Stimulated activated CD4-positive, alpha-beta T cell treated with anti-CD3 and anti-CD28 coated beads, Interleukin-2, amount 100 ng/mL, for 4 hours (primary cell): ENCODE results near the gene MAPRE3.
"Not testable (repeated sequence)": the region's sequence is repeated elsewhere in the genome, so short reads cannot be mapped to it uniquely, and the experiment has no call there.

Experiments used
- DNase-seq: peaks from one replicate; pipeline ENCODE4 v3.0.0-alpha.2; 2020; ENCODE audit warnings: low read depth

Gene MAPRE3

GRCh38 chr2:26970244-26970927 is at the start of gene MAPRE3:
MAPRE3 (plus strand) TSS chr2:26970637; CDS start chr2:27022219, 51,582 bp downstream.
- peak; percentile 69 for DNase-seq

- no peak for DNase-seq
These were observed 49.1 kb upstream of the MAPRE3 start for GRCh38 chr2:26921323-26921722.

- peak; percentile 20 for DNase-seq
These were observed 47.8 kb upstream of the MAPRE3 start for GRCh38 chr2:26922405-26923188.

- DNase-seq = not testable (repeated sequence)
These were observed 47.3 kb upstream of the MAPRE3 start for GRCh38 chr2:26923189-26923466.

- no peak for DNase-seq
These were observed 45.7 kb upstream of the MAPRE3 start for GRCh38 chr2:26924731-26925099.

- DNase-seq = no peak
These were observed 45.2 kb upstream of the MAPRE3 start for GRCh38 chr2:26925100-26925791.

- DNase-seq = no peak
These were observed 43.2 kb upstream of the MAPRE3 start for GRCh38 chr2:26927221-26927620.

GRCh38 chr2:26932974-26933373 is 37.5 kb upstream of the MAPRE3 start:
- no peak for DNase-seq

- no peak for DNase-seq
These were observed 36.8 kb upstream of the MAPRE3 start for GRCh38 chr2:26933431-26934334.

- DNase-seq = no peak
These were observed 36.1 kb upstream of the MAPRE3 start for GRCh38 chr2:26934335-26934724.

- no peak for DNase-seq
These were observed 35.5 kb upstream of the MAPRE3 start for GRCh38 chr2:26934985-26935384.

- no peak for DNase-seq
These were observed 33.6 kb upstream of the MAPRE3 start for GRCh38 chr2:26936855-26937254.

- DNase-seq = no peak
These were observed 31.9 kb upstream of the MAPRE3 start for GRCh38 chr2:26938399-26939118.

- no peak for DNase-seq
These were observed 30.4 kb upstream of the MAPRE3 start for GRCh38 chr2:26940001-26940400.

GRCh38 chr2:26941486-26941885 is 29.0 kb upstream of the MAPRE3 start:
- DNase-seq = no peak

GRCh38 chr2:26942543-26943295 is 27.7 kb upstream of the MAPRE3 start:
- peak; percentile 40 for DNase-seq

GRCh38 chr2:26945991-26946750 is 24.3 kb upstream of the MAPRE3 start:
- no peak for DNase-seq

GRCh38 chr2:26946841-26947784 is 23.3 kb upstream of the MAPRE3 start:
- no peak for DNase-seq

- DNase-seq = no peak
These were observed 21.6 kb upstream of the MAPRE3 start for GRCh38 chr2:26948800-26949199.
